GOT3 (cell line): Measurements from ENCODE around the gene LAT.
"Not testable (repeated sequence)": the region's sequence is repeated elsewhere in the genome, so short reads cannot be mapped to it uniquely, and the experiment has no call there.

Source experiments
- DNase-seq: peaks from one replicate; lab custom pipeline; 2025; ENCODE audit warnings: mixed read lengths; lab: John Stamatoyannopoulos, UW

The LAT gene, protein sequence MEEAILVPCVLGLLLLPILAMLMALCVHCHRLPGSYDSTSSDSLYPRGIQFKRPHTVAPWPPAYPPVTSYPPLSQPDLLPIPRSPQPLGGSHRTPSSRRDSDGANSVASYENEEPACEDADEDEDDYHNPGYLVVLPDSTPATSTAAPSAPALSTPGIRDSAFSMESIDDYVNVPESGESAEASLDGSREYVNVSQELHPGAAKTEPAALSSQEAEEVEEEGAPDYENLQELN

DNA sequence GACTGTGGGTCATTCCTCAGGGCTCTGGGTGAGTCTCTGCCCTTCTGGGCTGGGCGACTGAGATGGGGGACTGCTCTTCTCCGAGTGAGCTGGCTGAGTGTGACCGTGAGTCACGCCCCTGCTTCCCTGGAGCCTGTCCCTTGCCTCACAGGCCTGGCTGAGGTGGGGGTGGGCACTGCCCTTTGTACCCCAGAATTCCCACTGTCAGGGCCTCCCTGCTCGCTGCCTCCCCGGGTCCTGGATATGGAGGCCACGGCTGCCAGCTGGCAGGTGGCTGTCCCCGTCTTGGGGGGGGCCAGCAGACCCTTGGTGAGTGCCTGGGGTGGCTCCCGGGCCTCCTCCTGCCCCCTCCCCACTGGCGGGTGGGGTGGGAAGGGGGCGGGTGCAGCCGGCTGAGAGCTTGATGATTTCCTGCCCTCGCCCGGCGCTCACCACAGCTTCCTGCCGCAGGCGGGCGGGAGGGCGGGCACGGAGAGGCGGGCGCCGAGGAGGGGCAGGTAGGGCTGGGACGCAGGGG lies at the start of gene LAT:
TSS of gene LAT (plus strand) at position 434 of the 517 bp plus-strand sequence. CDS start 366 bp downstream, outside the sequence.
- DNase-seq, result no peak

GRCh38 chr16:28935346-28935745 lies 49.5 kb upstream of the LAT start:
- no peak for DNase-seq

DNA sequence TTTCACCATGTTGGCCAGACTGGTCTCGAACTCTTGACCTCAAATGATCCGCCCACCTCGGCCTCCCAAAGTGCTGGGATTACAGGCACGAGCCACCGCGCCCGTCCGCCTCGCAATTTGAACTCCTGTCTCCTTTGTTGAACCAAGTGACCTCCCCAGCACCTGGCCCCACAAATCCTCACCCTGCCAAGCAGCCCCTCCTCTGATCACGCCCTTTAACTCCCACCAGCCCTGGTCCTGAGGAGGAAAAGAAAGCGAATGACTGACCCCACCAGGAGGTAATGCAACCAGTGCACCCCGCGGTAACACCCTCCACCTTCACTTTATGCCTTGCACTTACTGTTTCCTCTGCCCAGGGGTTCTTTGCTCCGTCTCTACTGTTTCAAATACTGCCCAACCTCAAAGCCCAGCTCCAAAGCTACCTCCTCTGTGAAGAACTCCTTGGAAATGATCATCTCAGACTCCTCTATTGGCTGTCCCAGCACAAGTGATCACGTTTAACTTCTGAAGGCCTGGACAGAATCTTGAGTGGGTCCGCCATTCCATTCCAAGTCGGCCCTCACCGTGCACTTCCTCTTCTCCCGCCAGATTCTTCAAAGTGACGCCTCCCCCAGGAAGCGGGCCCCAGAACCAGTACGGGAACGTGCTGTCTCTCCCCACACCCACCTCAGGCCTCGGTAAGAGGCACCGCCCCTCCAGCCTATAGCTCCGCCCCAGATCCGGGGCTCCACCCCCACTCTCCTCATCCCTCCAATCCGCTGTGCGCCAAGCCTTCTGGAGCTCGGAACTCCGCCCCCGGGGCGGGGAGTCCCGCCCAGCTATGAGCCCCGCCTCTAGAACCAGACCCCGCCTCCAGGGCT lies 48.7 kb upstream of the LAT start:
- no peak for DNase-seq

- DNase-seq, result no peak
Measured at GRCh38 chr16:28936784-28937155, 48.1 kb upstream of the LAT start.

- DNase-seq, result no peak
Measured at GRCh38 chr16:28937222-28937876, 47.5 kb upstream of the LAT start.

GRCh38 chr16:28938721-28939120 lies 46.1 kb upstream of the LAT start:
- DNase-seq, result no peak

DNA sequence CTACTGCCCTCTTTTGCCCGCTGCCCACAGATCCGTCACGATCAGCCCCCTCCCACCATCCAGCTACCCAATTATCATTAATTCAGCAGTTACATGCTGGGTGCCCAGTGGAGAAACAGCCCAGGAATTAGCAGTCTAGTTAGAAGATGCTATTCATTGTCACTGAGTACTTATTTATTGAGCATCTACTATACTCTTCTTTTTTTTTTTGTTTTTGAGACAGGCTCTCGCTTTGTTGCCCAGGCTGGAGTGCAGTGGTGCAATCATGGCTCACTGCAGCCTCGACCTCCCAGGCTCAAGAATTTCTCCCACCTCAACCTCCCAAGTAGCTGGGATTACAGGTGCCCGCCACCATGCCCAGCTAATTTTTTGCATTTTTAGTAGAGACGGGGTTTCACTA lies 45.0 kb upstream of the LAT start:
- not testable (repeated sequence) for DNase-seq

DNA sequence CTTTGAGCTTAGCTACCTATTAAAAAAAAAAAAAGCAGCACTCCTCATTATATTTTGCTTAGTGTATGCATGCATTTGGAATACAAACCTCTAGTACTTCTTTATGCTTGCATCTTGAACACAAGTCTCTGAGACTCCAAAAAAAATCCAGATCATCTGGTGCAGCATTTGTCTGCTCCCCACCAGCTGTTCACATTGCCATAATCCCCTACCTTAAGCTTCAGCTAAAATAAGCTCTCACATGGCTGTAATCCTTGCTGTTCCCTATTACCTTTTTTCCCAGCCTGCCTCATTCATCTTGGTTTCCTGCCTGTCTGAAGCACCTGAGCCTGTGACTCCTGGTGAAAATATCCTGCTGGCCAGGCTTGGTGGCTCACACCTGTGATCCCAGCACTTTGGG lies 41.6 kb upstream of the LAT start:
- DNase-seq, result no peak

DNA sequence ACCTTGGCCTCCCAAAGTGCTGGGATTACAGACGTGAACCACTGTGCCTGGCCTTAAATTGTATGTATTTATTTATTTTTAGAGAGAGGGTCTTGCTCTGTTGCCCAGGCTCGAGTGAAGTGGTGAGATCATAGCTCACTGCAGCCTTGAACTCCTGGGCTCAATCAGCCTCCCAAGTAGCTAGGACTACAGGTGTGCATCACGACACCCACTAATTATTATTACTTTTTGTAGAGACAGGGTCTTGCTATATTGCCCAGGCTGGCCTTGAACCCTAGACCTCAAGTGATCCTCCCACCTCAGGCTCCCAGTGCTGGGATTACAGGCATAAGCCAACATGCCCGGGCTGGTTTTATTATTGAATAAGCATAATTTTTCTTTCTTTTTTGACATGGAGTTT lies 38.2 kb upstream of the LAT start:
- no peak for DNase-seq

DNA sequence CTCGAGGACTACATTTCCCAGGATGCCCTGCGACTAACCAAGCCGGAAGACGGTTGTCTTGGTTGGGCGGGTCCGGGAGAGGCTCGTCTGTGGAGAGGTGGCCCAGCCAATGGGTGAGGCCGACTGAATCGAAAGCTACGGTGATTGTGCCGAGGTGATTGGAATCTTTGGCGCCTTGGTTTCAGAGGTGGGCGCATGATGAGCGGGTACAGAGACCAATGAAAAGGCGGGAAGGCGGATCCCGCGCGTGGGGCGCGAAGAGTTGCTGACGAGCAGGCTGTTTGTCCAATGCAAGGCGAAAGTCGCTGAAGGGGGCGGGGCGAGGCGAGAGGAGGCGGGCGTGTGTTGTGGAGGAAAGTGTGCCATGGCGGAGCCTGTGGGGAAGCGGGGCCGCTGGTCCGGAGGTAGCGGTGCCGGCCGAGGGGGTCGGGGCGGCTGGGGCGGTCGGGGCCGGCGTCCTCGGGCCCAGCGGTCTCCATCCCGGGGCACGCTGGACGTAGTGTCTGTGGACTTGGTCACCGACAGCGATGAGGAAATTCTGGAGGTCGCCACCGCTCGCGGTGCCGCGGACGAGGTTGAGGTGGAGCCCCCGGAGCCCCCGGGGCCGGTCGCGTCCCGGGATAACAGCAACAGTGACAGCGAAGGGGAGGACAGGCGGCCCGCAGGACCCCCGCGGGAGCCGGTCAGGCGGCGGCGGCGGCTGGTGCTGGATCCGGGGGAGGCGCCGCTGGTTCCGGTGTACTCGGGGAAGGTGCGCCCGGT lies 34.0 kb upstream of the LAT start, which contains the start of gene NFATC2IP:
TSS of gene NFATC2IP (plus strand) at position 290 of the 762 bp plus-strand sequence. CDS start at position 365, 75 bp downstream.
- DNase-seq, result peak; percentile 97

DNA sequence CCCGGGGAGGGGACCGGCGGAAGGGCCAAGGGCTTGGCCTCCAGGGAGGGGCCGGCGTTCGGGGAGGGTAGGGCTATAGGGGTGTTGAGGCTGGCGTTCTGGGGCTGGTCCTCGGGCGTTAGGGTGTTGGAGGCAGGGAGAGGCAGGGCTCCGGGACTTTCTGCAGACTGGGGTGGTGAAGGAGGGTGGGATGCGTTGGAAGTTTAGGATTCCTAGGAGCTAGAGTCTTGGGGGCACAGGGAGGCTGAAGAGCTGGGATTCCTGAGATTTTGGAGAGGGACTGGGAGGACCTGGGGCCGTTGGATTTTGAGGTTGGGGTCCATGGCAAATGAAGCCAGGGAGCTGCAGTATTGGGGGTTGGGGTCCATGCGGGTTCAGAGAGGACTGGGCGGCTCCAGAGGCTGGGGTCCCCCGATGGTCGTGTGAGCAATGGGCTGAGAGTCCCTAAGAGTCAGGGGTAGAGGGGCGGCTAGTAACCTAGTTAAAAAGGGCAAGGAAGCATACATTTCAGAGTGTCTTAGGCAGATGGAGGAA lies 33.4 kb upstream of the LAT start:
- DNase-seq, result no peak

DNA sequence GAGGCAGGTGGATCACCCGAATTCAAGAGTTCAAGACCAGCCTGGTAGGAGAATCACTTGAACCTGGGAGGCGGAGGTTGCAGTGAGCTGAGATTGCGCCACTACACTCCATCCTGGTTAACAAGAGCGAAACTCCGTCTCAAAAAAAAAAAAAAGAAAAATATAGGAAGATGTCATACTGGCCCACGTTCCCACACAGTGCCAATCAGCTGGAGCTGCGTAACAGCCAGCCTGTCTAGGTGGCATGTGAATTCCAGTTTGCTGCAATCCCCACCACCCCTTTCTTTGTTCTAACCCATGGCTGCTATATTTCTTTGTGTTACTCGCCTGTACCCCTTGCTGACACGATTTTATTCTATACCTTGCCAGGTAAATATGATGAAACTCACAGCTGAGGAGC lies 26.6 kb upstream of the LAT start:
- DNase-seq, result no peak

GRCh38 chr16:28958836-28959235 lies 26.0 kb upstream of the LAT start:
- no peak for DNase-seq

DNA sequence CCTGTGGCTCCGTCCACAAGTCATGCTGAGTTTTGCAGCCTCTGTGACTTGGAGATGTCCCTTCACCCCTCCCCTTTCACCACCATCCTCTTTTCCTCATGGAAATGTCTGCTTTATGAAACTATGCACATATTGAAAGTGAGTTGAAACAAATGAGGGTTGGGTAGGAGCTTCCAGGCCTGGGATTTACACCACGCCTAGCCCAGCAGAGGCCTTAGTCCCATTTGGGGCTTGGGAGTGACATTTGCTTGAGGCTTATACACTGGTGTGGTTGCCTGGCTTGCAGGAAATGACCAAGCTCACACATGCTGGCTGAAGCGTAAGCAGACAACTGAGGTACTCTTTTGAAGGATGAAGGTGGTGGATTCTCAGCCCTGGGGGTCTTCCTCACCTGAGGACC lies 20.8 kb upstream of the LAT start:
- DNase-seq, result no peak

- DNase-seq, result no peak
Measured at GRCh38 chr16:28964496-28964895, 20.4 kb upstream of the LAT start.

- no peak for DNase-seq
Measured at GRCh38 chr16:28967156-28967555, 17.7 kb upstream of the LAT start.

DNA sequence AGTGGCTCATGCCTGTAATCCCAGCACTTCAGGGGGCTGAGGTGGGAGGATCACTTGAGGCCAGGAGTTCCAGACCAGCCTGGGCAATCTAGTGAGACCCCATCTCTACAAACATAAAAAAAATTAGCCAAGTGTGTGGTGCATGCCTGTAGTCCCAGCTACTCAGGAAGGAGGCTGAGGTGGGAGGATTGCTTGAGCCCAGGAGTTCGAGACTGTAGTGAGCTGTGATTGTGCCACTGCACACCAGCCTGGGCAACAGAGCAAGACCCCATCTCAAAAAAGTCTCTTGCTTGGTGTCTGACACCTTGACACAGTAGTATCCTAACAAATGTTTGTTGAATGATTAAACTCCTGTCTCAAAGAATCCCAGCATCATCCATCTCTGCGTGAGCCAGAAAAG lies 15.2 kb upstream of the LAT start:
- not testable (repeated sequence) for DNase-seq

GRCh38 chr16:28974007-28974436 lies 10.8 kb upstream of the LAT start:
- DNase-seq, result no peak

DNA sequence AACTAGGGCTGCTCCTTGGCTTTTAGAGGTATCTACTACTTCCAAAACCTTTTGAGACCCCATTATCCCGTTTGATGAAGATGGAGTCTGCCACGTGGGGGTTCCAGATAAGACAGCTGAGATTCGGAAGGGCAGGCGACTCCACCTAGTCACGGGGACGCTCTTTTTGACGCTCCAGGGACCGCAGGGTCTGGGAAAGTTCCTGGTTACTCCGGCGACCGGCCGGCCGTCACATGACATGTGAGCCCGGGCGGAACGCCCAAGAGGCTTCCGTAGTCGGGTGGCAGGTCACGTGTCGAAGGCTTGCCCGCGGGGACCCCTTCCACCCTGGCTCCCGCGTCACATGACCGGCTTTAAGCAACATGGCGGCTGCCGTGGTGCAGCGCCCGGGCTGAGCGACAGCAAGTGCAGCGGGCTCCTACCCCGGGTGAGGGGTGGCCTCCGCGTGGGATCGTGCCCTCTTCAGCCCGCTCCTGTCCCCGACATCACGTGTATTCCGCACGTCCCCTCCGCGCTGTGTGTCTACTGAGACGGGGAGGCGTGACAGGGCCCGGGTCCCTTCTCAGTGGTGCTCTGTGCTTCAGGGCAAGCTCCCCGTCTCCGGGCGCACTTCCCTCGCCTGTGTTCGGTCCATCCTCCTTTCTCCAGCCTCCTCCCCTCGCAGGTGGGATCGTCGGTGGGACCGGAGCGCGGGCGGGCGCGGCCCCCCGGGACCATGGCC lies 10.3 kb upstream of the LAT start, which contains the start of gene SPNS1:
TSS of gene SPNS1 (plus strand) at position 342 of the 721 bp plus-strand sequence. CDS start at position 716, 374 bp downstream.
- DNase-seq, result peak; percentile 65

GRCh38 chr16:28975158-28975599 lies 9.7 kb upstream of the LAT start:
- DNase-seq, result no peak
